Stimulated activated naive CD8-positive, alpha-beta T cell treated with anti-CD3 and anti-CD28 coated beads, Interleukin-15, amount 100 ng/mL, for 72 hours (primary cell): ENCODE results near the gene DNM1.
A peak's percentile ranks its signal among the peaks of the same experiment; 100 is the strongest.
"Not testable (repeated sequence)": the region's sequence is repeated elsewhere in the genome, so short reads cannot be mapped to it uniquely, and the experiment has no call there.

Source experiments
- ATAC-seq: fragments of 150-1000 bp; cut with Tn5 transposase; 2 replicates; pipeline ENCODE4 v1.10.0; 2021; ENCODE audit warnings: mild to moderate bottlenecking, moderate library complexity
- DNase-seq, 2 donors: peaks; one replicate each; pipeline ENCODE4 v3.0.0; 2021 to 2022
- H3K27ac Mint-ChIP-seq, 2 donors: one replicate each; pipeline ENCODE4 v1.8.0; 2022; ENCODE audit warnings: mild to moderate bottlenecking in 2 of 2, mixed read lengths in 2 of 2, moderate library complexity in 2 of 2
- H3K27me3 Mint-ChIP-seq: one replicate; pipeline ENCODE4 v1.8.0; 2022; ENCODE audit warnings: mixed read lengths
- H3K4me1 Mint-ChIP-seq: one replicate; pipeline ENCODE4 v1.8.0; 2022; ENCODE audit warnings: mild to moderate bottlenecking, mixed read lengths
- H3K4me3 Mint-ChIP-seq, 2 donors: one replicate each; pipeline ENCODE4 v1.8.0; 2022; ENCODE audit warnings: mild to moderate bottlenecking in 2 of 2, mixed read lengths in 2 of 2, moderate library complexity in 1 of 2
- H3K9me3 Mint-ChIP-seq, 2 donors: one replicate each; pipeline ENCODE4 v1.8.0; 2022; ENCODE audit warnings: mixed read lengths in 2 of 2

The DNM1 gene

DNA sequence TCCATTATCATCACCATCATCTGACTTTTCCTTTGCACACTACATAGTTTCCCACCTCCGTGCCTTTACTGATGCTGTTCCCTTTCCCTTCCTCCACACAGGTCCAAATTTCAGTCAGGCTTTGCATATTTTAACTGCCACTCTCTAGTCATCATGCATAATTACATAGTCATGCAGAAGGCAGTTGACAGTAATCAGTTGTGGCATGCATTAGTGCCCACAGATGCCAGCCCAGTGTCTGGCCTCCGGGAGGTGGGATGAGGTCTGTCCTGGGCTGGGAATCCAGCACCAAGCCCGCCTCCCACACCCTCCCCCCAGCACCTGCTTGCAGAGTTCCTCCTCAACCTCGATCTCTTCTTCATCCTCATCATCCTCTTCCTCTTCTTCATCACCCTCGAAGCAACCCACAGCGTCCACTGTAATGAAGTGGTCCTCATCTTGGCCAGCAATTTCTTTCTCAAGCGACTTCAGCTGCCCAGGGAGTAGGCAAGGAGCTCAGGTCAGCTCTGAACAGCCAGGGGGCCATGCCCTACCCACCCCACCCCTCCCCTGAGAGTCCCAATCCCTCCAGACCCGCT lies 34.4 kb upstream of the DNM1 start:
- Mint-ChIP-seq H3K9me3 (no peaks in the 10 kb centered on the region), H3K27ac (no peak overlapping the region), H3K4me1 (no peaks in the 10 kb centered on the region), H3K4me3 (no peak overlapping the region), H3K27me3 (no peaks in the 10 kb centered on the region)
- ATAC-seq = no peak
- DNase-seq = no peak

DNA sequence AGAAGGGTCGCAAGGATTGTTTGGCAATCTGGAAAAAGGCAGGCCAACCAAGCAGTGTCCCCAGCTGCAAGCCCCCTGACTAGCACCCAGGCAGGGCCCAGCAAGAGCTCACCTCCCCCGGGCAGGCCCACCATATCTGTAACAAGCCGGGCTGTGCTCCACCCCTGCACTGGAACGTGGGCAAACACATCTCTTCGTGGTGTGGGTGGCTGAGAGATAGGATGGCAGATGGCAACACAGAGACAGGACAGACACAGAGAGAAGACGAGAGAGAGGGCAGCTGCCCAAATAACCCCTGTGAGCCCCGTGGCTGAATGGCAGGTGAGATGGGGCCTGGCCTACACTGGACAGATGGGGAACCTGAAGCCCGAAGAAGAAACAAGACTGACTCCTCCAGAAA lies 33.7 kb upstream of the DNM1 start:
- Mint-ChIP-seq H3K4me3 (no peak overlapping the region), H3K27ac (no peak overlapping the region), H3K4me1 (no peaks in the 10 kb centered on the region), H3K27me3 (no peaks in the 10 kb centered on the region), H3K9me3 (no peaks in the 10 kb centered on the region)
- DNase-seq = no peak
- ATAC-seq = no peak

DNA sequence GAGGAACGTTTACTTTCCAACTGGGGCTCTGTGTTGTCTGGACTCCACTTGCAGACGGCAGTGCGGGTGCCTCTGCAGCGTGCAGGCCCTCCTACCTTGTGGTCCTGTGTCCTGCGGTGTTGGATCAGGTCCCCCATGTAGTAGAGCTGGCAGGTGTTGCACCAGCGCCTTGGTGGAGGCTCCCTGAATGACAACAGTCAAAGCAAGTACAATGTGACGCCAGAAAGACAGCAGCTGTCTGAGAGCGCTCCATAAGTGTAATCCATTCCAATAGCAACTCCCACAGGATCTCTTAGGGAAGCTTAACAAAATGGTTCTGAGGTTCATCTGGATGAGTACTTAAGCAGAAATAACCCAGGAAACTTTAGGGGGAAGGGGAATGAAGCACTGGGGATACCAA lies 33.3 kb upstream of the DNM1 start:
- no peak overlapping the region for H3K4me3 Mint-ChIP-seq
- no peaks in the 10 kb centered on the region for H3K9me3 Mint-ChIP-seq
- H3K27me3 Mint-ChIP-seq = no peaks in the 10 kb centered on the region
- peak overlapping the region in 1 of 2 donors; percentile 82 for H3K27ac Mint-ChIP-seq
- DNase-seq = no peak
- H3K4me1 Mint-ChIP-seq = no peaks in the 10 kb centered on the region
- no peak for ATAC-seq

DNA sequence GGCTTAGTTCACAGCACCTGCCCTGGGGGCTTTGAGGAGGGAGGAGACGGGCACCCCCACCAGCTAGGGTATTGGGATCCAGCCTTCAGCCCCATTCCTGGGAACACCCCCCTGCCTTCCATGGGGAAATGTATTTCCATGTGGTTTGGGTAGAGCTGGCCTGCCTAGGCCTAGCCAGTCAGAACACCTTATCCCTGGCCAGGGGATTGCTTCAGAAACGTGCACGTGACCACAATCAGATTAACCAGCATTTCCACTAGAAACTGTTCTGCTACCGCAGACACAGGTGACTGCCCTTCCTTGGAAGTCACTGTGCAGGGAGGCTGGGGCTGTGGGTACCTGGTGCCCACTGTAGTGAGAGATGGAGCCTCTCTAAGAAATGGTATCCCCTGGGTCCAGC lies 29.1 kb upstream of the DNM1 start:
- DNase-seq (no peak), ATAC-seq (no peak)
- Mint-ChIP-seq H3K9me3 (no peaks in the 10 kb centered on the region), H3K4me3 (no peak overlapping the region), H3K27ac (peak overlapping the region in 1 of 2 donors; percentile 76), H3K4me1 (no peaks in the 10 kb centered on the region), H3K27me3 (no peaks in the 10 kb centered on the region)

DNA sequence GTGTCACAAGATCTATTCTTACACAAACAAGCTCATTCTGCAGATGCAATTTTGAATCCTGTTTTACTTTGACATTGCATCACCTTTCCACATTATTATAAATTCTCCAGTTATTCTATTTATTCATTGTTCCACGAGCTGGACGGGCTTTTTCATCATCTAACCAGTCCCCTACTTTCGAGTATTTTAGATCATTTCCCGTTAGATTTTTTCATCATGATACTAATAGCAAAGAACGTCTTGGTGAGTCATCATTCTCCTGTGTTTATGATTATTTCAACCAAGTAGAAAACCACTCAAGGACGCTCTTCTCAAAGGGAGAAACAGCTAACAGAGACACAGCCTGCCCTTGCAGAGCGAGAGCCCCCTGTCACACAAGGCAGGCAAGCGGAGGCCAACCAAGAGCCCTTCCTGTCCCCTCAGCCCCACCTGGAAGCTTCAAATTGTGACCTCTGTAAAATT lies 28.0 kb upstream of the DNM1 start:
- Mint-ChIP-seq H3K9me3 (no peaks in the 10 kb centered on the region), H3K27me3 (no peaks in the 10 kb centered on the region), H3K4me3 (no peak overlapping the region), H3K27ac (peak overlapping the region in 1 of 2 donors; percentile 21), H3K4me1 (no peaks in the 10 kb centered on the region)
- ATAC-seq (no peak), DNase-seq (no peak)

DNA sequence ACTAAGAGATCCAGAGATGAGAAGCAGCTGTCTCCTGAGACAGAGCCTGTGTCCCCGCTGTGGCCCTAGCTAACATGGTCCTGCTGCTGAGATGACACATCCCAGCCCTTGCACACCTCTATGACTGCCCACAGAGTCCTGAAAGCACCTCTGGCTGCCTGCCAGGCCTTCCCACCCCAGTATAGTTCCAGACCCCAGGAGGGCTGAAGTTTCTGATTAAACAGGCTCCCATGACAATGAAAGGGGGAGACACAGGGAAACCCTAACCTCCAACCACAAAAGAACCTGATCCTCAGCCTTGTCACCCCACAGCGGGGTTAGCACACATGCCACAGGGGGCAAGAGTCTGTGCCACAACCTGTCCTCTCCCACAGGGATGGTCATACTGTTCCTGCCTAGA lies 27.5 kb upstream of the DNM1 start:
- DNase-seq (no peak), ATAC-seq (no peak)
- Mint-ChIP-seq H3K4me1 (no peaks in the 10 kb centered on the region), H3K9me3 (no peaks in the 10 kb centered on the region), H3K27me3 (no peaks in the 10 kb centered on the region), H3K27ac (peak overlapping the region in 1 of 2 donors; percentile 27), H3K4me3 (no peak overlapping the region)

DNA sequence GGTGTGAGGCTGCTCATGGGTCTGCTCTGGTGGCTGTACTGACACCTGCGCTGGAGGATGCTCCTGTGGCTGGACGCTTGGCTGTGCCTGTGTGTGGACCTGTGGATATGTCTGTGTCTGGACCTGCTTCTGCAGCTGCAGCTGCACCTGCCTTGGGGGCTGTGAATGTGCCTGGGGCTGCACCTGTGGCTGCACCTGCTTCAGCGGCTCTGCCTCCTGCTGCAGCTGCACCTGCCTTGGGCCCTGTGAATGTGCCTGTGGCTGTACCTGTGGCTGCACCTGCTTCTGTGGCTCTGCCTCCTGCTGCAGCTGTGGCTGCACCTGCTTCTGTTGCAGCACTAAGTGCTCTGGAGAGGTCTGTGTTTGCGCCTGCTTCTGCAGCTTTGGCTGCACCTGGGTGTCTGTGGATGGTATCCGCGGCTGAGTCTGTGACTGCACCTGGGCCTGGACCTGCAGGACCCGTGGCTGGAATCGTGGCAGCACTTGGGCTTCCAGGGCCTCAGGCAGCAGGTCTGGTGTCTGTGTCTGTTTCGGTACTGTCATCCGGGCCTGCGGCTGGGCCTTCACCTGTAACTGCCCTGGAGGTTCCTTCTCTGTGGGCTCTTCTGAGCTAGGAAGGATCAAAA lies 24.3 kb upstream of the DNM1 start:
- Mint-ChIP-seq H3K4me3 (no peak overlapping the region), H3K27me3 (no peaks in the 10 kb centered on the region), H3K4me1 (peaks cover 2% of the 10 kb centered on the region), H3K27ac (no peak overlapping the region), H3K9me3 (no peaks in the 10 kb centered on the region)
- DNase-seq (no peak), ATAC-seq (no peak)

DNA sequence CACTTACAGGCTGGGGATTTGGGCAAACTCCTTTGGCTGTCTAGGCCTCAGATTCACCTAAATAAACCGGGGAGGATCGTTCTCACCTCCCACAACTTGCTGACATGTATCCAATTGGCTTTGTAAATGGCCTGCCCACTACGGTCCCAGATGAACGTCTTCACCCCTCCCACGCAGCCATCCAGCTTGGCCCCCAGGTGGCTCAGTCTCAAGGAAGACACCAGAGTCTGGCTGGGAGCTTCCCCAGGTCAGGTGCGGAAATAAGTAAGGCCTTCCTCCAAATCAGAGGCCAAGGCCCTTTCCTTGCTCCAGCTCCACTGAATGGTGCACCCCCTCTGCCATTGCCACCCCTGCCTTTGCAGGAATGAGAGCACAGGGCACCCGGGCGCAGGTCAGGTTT lies 23.2 kb upstream of the DNM1 start:
- Mint-ChIP-seq H3K4me1 (peaks cover 5% of the 10 kb centered on the region), H3K4me3 (no peak overlapping the region), H3K27me3 (no peaks in the 10 kb centered on the region), H3K9me3 (no peaks in the 10 kb centered on the region), H3K27ac (no peak overlapping the region)
- DNase-seq = no peak
- ATAC-seq = no peak

DNA sequence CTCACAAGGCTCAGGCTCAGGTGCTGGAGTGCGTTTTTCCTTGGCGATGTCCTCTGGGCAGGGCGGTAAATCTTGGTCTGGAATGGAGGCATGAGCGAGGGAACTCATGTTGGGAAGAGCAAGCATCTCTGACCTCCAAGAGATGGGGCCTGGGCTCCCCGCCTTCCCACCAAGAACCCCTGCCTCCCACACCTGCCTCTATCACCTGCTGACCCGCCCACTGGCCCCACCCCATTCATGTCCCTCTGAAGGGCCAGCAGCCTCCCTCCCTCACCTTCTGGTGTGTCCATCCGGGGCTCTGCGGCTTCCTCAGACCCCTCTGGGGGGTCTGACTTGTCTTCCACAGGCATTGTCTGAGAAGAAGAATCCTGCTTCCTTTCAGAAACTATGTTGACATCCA lies 22.7 kb upstream of the DNM1 start:
- DNase-seq (no peak), ATAC-seq (no peak)
- Mint-ChIP-seq H3K4me3 (no peak overlapping the region), H3K4me1 (peaks cover 5% of the 10 kb centered on the region), H3K27ac (no peak overlapping the region), H3K9me3 (no peaks in the 10 kb centered on the region), H3K27me3 (no peaks in the 10 kb centered on the region)

DNA sequence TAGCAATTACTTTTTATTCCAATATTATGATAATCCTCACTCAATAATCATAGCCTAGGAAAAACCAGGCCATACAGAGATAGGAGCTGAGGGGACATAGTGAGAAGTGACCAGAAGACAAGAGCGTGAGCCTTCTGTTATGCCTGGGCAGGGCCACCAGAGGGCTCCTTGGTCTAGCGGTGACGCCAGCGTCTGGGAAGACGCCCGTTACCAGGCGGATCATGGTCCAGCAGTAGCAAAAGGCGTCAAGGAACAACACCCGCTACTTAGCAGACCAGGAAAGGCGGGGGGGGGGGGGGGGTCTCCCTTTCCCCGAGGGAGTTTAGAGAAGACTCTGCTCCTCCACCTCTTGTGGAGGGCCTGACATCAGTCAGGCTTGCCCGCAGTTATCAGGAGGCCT lies 21.7 kb upstream of the DNM1 start:
- H3K9me3 Mint-ChIP-seq, DNase-seq, H3K27me3 Mint-ChIP-seq, H3K4me1 Mint-ChIP-seq, H3K27ac Mint-ChIP-seq, ATAC-seq, H3K4me3 Mint-ChIP-seq: not testable (repeated sequence)

DNA sequence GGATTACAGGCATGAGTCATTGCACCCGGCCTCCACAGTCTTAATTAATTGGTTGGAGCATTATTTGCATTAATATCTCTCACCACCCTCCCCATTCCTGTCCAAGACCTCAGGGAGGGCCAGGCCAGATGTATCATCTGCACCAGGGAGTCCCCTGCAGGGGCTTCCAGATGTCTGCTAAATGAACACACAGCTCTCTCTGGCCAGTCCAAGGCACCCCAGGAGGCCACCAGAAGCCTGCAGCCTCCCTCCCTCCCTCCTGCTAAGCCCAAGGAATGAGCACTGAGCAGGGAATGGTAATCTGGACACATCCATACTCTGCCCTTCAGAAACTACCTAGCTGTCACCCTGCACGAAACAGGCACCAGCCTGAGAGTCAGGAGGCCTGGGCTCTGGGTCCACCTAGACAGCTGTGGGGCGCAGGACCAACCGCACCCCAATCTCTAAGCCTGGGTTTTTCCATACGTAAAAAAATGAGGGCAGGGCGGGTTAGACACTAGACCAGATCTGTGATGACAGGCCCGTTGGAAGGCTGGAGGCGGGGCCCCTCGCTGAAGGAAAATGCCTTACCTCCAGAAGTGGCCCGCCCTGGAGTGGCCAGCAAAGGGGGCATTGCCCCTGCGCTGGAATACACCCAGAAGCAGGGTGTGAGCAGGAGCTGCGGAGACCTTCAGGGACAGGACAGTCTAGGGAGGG lies 20.1 kb upstream of the DNM1 start:
- DNase-seq (no peak), ATAC-seq (no peak)
- H3K4me3 Mint-ChIP-seq = no peak overlapping the region
- no peak overlapping the region for H3K27ac Mint-ChIP-seq
- H3K27me3 Mint-ChIP-seq = no peaks in the 10 kb centered on the region
- H3K4me1 Mint-ChIP-seq = peaks cover 16% of the 10 kb centered on the region
- no peaks in the 10 kb centered on the region for H3K9me3 Mint-ChIP-seq

DNA sequence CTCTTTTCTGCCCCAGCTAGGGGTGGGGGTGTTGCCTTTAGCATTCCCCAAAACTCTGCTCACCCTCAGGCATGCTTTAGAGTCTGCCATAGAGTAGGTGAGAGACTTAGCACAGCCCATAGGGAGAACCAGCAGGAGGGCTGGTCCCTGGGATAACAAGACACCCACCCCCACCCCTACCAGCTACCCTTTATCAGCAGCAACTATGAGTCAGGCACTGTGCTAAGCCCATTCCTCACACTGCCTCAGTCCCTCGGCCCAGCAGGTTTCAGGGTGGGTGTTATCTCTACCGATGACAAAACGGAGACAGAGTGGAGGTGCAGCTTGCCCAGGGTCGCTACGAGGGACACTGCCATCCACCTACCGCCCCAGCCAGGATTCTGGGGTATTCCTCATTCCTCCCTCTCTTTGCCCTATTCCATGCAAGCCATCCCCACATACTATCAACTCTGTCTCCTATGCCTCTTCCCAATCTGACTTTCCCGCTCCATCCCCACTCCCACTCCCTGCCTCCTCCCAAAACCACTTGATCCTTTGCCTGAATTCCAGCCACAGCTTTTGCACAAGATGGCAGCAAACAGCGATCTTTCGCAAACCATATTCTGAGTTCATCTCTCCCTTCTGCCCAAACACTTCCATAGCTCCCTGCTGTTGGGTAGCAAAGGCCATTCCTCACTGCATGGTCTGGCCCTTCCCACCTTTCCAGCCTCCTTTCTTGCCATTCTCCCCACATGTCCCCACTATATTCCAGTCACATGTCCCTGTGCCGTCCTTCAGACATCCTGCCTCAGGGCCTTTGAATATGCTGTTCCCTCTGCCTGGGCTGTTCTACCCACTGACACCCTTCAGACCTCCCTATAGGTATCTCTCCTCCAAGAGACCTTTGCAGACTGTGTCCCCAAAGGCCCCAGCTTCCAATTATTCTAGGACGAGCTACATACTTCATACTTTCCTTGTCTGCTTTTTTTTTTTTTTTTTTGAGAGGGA lies 16.9 kb upstream of the DNM1 start:
- H3K27ac Mint-ChIP-seq = no peak overlapping the region
- no peak overlapping the region for H3K4me3 Mint-ChIP-seq
- H3K4me1 Mint-ChIP-seq = peaks cover 46% of the 10 kb centered on the region
- H3K27me3 Mint-ChIP-seq = no peaks in the 10 kb centered on the region
- ATAC-seq (no peak), DNase-seq (no peak)
- no peaks in the 10 kb centered on the region for H3K9me3 Mint-ChIP-seq

DNA sequence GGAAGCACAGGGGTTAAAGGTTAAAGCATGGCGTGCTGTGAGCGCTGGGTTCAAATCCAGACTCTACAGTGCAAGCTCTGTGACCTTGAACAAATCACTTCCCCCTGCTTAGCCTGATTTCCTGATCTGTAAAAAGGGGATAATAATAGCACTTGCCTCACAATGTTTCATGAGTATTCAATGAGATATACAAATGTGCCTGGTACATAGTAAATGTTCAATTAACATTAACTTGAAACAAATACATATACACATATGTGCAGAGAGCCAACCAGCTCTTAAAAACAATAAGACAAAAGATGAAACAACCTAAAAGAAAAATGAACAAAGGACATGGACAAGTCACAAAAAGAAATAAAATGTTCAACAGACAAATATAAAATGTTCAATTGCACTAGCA lies 15.8 kb upstream of the DNM1 start:
- no peak for ATAC-seq
- peaks cover 1% of the 10 kb centered on the region for H3K27me3 Mint-ChIP-seq
- DNase-seq = no peak
- no peaks in the 10 kb centered on the region for H3K9me3 Mint-ChIP-seq
- no peak overlapping the region for H3K27ac Mint-ChIP-seq
- H3K4me3 Mint-ChIP-seq = no peak overlapping the region
- peaks cover 55% of the 10 kb centered on the region for H3K4me1 Mint-ChIP-seq

DNA sequence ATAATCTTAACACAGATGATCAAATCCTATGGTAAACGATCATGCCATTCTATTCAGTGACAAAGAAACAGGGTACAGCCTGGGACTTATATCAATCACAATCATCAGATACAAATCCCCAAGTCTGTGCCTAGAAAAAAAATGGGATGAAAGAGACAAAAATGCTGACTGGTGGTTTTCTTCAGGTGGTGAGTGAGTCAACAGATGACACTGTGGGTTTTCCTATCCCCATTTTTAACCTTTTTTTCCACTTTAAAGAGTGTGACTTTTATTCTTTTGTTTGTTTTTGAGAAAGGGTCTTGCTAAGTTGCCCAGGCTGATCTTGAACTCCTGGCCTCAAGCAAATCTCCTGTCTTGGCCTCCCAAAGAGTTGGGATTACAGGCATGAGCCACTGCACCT lies 15.0 kb upstream of the DNM1 start:
- no peaks in the 10 kb centered on the region for H3K9me3 Mint-ChIP-seq
- DNase-seq (no peak), ATAC-seq (no peak)
- H3K4me3 Mint-ChIP-seq = no peak overlapping the region
- peaks cover 10% of the 10 kb centered on the region for H3K27me3 Mint-ChIP-seq
- peaks cover 63% of the 10 kb centered on the region for H3K4me1 Mint-ChIP-seq
- no peak overlapping the region for H3K27ac Mint-ChIP-seq

DNA sequence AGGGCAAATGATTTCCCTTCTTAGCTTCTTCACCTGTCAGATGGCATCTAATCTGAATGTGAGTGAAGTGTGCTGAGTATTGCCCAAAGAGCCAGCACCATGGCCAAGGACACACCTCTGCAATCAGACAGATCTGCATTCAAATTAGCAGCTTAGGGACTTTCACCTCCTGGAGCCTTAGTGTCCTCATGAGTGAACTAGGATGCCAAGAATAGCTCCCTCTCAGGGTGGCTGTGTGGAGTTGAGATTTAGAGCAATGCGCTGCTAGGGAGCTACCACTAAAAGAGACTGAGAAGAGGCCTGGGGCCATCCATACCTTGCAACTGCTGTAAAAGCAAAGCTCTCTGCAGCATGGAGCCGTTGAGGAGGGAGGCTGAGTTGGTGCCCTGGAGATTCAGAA lies 13.2 kb upstream of the DNM1 start:
- Mint-ChIP-seq H3K4me1 (peaks cover 65% of the 10 kb centered on the region), H3K27ac (peak overlapping the region; percentile 13 to 84), H3K9me3 (no peaks in the 10 kb centered on the region), H3K4me3 (peak overlapping the region; percentile 94 to 96), H3K27me3 (peaks cover 10% of the 10 kb centered on the region)
- ATAC-seq (no peak), DNase-seq (no peak)
